Activated T-cell treated with anti-CD3 and anti-CD28 coated beads, Interleukin-2, amount 50 U/mL, for 4 hours (primary cell): ENCODE measurements around the gene LTB. TPM values are rescaled to one million over a fixed set of nuclear protein-coding genes. Genes with fewer than 3 reads are reported as not detected.
A peak's percentile ranks its signal among the peaks of the same experiment; 100 is the strongest.

Experiments used
- ATAC-seq, 2 donors: fragments of 200-7000 bp; cut with Tn5 transposase; one replicate each; pipeline ENCODE4 v1.10.0; 2021
- DNase-seq: peaks from one replicate; pipeline ENCODE4 v3.0.0-alpha.2; 2020
- H3K27me3 Mint-ChIP-seq: one replicate; pipeline ENCODE4 v1.8.0; 2021; ENCODE audit warnings: low read depth, mixed read lengths
- H3K36me3 Mint-ChIP-seq: one replicate; pipeline ENCODE4 v1.8.0; 2022; ENCODE audit warnings: mixed read lengths; ENCODE audit not compliant: insufficient read depth
- H3K4me1 Mint-ChIP-seq: one replicate; pipeline ENCODE4 v1.8.0; 2021; ENCODE audit warnings: low read depth, mixed read lengths
- H3K4me3 Mint-ChIP-seq: one replicate; pipeline ENCODE4 v1.8.0; 2021; ENCODE audit warnings: mild to moderate bottlenecking, moderate library complexity, mixed read lengths
- H3K9me3 Mint-ChIP-seq: one replicate; pipeline ENCODE4 v1.8.0; 2021; ENCODE audit warnings: mixed read lengths
- total RNA-seq, 3 donors: library from RNA; stranded (reverse); gene quantifications; one replicate each; pipeline ENCODE4 v1.2.1, GENCODE V29; 2021

The LTB gene
- total RNA-seq, 3 donors from 2014 or later, result 161 to 210 (median 186) TPM

DNA sequence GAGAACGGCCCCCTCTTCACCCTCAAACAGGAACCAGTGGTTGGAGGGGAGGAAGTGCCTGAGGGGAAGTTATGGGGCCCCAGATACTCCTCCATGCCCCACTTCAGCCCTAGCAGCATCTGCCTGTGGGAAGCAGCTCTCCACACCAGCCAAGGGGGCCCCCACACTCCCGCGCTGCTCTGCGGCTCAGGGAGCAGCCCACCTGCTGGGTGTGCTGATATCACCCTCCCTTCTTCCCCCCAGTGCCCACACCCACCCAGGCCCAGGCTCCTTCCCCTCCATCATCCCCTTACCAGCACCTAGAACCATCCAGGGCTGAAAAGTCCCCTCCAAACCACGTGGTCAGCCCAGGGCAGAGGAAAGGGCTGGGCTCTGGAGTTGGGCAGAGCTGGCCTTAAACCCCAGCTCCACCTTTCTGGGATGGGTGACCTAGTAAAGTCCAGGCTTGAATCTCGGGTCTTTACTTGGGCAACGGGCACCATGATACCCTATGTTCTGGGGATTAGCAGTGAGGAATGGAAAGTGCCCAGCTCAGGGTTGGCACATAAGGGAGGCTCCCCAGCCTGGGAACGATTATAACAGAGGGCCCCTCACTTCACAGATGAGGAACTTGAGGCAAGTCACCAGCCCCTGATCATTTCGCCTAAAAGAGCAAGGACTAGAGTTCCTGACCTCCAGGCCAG, 4.5 kb upstream of the LTB start:
- peaks cover 7% of the 10 kb centered on the region for H3K36me3 Mint-ChIP-seq
- peak overlapping the region; percentile 74 for H3K4me3 Mint-ChIP-seq
- H3K27me3 Mint-ChIP-seq, result no peaks in the 10 kb centered on the region
- H3K4me1 Mint-ChIP-seq, result peaks cover 76% of the 10 kb centered on the region
- peak in 1 of 2 donors; percentile 16 for ATAC-seq
- H3K9me3 Mint-ChIP-seq, result no peaks in the 10 kb centered on the region
- no peak for DNase-seq

DNA sequence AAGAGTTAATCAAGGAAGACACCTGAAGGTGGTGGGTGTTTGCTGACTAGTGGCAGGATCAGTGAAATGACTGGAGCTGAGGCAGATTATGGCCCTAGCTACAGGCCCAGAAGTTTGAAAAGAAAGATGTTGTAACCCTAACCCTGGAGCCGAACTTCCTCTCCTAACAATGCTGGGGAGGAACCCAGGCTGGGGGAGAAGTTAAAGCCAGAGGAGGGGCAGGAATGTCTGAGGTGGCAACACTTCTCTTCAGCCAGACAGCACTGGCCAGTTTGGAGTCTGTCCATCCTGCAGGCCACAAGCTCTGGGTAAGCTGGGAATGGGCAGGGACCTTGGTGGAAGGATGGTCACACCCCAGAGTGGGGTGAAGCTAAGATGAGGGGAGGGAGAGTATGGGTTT, 3.8 kb upstream of the LTB start, which contains the start of gene LST1:
Gene LST1 (plus strand): TSS at position 270 of the 400 bp plus-strand sequence. CDS start 1,023 bp downstream, outside the sequence.
- Mint-ChIP-seq H3K4me1 (peaks cover 76% of the 10 kb centered on the region), H3K9me3 (no peaks in the 10 kb centered on the region), H3K27me3 (no peaks in the 10 kb centered on the region), H3K36me3 (peaks cover 9% of the 10 kb centered on the region), H3K4me3 (peak within 1 kb of the TSS; percentile 74)
- DNase-seq (no peak), ATAC-seq (no peak)

GRCh38 chr6:31585491-31585890, 3.3 kb upstream of the LTB start:
- ATAC-seq (no peak), DNase-seq (no peak)
- peaks cover 77% of the 10 kb centered on the region for H3K4me1 Mint-ChIP-seq

DNA sequence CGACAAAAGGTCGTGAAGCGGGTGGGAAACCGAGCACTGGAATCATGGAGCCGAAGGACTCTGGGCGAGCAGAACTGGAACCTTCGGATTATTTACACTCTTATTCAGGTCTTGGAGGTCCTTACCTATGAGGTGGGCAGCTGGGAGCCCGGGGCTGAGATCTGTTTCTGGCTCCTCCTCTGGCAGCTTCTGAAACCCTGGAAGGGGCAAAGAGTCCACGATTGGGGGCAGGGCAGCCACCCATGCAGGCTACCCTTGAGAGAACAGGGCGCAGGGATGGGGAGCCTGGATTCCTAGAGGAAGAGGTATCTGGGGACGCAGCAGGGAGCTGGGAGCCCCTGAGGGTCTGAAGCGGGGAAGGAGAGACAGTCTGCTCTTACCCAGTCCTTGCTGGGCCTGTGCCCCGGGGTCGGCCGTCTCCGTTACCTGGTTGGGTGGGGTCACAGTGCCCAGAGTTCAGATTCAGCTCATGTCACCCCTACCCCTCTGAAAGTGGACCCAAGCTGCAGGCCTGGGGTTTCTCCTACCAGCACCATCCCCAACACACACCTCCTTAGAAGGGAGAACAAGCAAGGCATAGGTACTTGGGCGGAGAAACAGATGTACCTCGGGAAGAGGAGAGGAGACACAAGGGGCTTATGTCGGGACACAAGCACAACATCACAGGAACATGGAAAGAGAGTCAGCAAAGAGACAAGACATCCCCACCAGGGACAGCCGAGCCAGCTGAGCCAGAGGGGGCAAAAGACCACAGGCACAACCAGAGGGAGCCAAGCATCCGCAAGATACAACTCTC, 592 bp downstream of the LTB start:
- ATAC-seq (peak in 1 of 2 donors; percentile 1), DNase-seq (no peak)
- Mint-ChIP-seq H3K4me3 (peak overlapping the region; percentile 96), H3K27me3 (no peaks in the 10 kb centered on the region), H3K9me3 (no peaks in the 10 kb centered on the region), H3K4me1 (peaks cover 76% of the 10 kb centered on the region), H3K36me3 (peaks cover 30% of the 10 kb centered on the region)

More at GRCh38 chr6:31585491-31585890, 3.3 kb upstream of the LTB start:
- H3K27me3 Mint-ChIP-seq, result no peaks in the 10 kb centered on the region
- H3K4me3 Mint-ChIP-seq, result peak overlapping the region; percentile 47
- peaks cover 10% of the 10 kb centered on the region for H3K36me3 Mint-ChIP-seq
- no peaks in the 10 kb centered on the region for H3K9me3 Mint-ChIP-seq

DNA sequence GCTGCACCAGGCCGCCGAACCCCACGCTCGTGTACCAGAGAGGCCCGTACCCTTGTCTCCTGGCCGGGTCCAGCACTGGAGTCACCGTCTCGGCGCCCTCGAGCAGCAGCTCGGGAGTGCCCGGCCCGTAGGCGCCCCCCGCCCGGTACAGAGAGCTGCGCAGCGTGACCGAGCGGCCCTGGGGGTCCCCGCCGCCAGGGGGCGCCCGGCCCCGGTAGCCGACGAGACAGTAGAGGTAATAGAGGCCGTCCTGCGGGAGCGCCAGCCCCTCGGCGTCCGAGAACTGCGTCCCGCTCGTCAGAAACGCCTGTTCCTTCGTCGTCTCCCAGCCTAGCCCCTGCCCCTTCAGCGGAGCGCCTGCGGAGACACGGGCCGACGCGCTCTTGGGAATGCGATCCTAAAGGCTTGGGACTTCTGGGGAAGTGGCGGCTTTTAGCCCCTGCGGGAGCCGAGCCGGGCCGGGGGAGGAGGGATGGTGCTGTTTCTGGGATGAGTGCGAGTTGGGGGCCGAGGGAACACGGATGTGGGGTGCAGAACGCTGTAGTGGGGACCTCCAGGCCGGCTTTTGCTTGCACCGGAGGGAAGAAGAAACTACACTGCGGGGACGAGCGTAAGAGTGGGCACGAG, 1.3 kb downstream of the LTB start:
- peak; percentile 77 to 81 for ATAC-seq
- H3K27me3 Mint-ChIP-seq, result no peaks in the 10 kb centered on the region
- H3K4me1 Mint-ChIP-seq, result peaks cover 69% of the 10 kb centered on the region
- peaks cover 37% of the 10 kb centered on the region for H3K36me3 Mint-ChIP-seq
- H3K9me3 Mint-ChIP-seq, result no peaks in the 10 kb centered on the region
- peak; percentile 90 for DNase-seq
- peak overlapping the region; percentile 96 for H3K4me3 Mint-ChIP-seq

DNA sequence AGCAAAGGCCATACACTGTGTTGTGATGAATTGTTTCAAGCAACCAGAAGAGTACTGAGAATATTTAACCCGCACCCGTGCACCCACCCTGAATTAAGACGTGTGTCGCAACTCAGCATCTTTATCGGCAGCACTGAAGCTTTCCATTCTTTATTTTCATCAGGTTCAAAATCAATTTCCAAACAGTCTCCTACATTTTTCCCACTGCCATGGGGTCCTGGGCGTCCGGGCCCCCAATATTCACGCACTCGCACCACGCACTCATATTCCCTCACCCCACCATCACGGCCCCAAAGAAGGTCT, 1.8 kb downstream of the LTB start:
- Mint-ChIP-seq H3K27me3 (no peaks in the 10 kb centered on the region), H3K4me3 (peak overlapping the region; percentile 96), H3K9me3 (no peaks in the 10 kb centered on the region), H3K36me3 (peaks cover 42% of the 10 kb centered on the region), H3K4me1 (peaks cover 66% of the 10 kb centered on the region)
- ATAC-seq (no peak), DNase-seq (no peak)

GRCh38 chr6:31579546-31580437, 2.4 kb downstream of the LTB start:
- Mint-ChIP-seq H3K36me3 (peaks cover 43% of the 10 kb centered on the region), H3K4me1 (peaks cover 66% of the 10 kb centered on the region), H3K9me3 (no peaks in the 10 kb centered on the region), H3K27me3 (no peaks in the 10 kb centered on the region), H3K4me3 (peak overlapping the region; percentile 96)
- no peak for ATAC-seq
- DNase-seq, result no peak

GRCh38 chr6:31579119-31579505, 3.1 kb downstream of the LTB start:
- H3K9me3 Mint-ChIP-seq, result no peaks in the 10 kb centered on the region
- H3K27me3 Mint-ChIP-seq, result no peaks in the 10 kb centered on the region
- DNase-seq (no peak), ATAC-seq (no peak)
- peak overlapping the region; percentile 96 for H3K4me3 Mint-ChIP-seq
- H3K4me1 Mint-ChIP-seq, result peaks cover 66% of the 10 kb centered on the region
- H3K36me3 Mint-ChIP-seq, result peaks cover 46% of the 10 kb centered on the region

GRCh38 chr6:31578184-31579118, 3.8 kb downstream of the LTB start:
- no peak for DNase-seq
- Mint-ChIP-seq H3K4me1 (peaks cover 66% of the 10 kb centered on the region), H3K27me3 (no peaks in the 10 kb centered on the region)

GRCh38 chr6:31577579-31577966, 4.7 kb downstream of the LTB start:
- Mint-ChIP-seq H3K9me3 (no peaks in the 10 kb centered on the region), H3K4me1 (peaks cover 68% of the 10 kb centered on the region), H3K27me3 (no peaks in the 10 kb centered on the region), H3K36me3 (peaks cover 58% of the 10 kb centered on the region), H3K4me3 (peak overlapping the region; percentile 96)
- DNase-seq, result no peak
- ATAC-seq, result no peak

More at GRCh38 chr6:31578184-31579118, 3.8 kb downstream of the LTB start:
- no peak for ATAC-seq
- H3K9me3 Mint-ChIP-seq, result no peaks in the 10 kb centered on the region
- H3K4me3 Mint-ChIP-seq, result peak overlapping the region; percentile 96
- peaks cover 51% of the 10 kb centered on the region for H3K36me3 Mint-ChIP-seq

DNA sequence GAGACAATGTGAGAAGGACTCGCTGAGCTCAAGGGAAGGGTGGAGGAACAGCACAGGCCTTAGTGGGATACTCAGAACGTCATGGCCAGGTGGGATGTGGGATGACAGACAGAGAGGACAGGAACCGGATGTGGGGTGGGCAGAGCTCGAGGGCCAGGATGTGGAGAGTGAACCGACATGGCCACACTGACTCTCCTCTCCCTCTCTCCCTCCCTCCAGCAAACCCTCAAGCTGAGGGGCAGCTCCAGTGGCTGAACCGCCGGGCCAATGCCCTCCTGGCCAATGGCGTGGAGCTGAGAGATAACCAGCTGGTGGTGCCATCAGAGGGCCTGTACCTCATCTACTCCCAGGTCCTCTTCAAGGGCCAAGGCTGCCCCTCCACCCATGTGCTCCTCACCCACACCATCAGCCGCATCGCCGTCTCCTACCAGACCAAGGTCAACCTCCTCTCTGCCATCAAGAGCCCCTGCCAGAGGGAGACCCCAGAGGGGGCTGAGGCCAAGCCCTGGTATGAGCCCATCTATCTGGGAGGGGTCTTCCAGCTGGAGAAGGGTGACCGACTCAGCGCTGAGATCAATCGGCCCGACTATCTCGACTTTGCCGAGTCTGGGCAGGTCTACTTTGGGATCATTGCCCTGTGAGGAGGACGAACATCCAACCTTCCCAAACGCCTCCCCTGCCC, 5.2 kb downstream of the LTB start:
- Mint-ChIP-seq H3K9me3 (no peaks in the 10 kb centered on the region), H3K4me3 (peak overlapping the region; percentile 96), H3K27me3 (no peaks in the 10 kb centered on the region), H3K36me3 (peaks cover 60% of the 10 kb centered on the region), H3K4me1 (peaks cover 66% of the 10 kb centered on the region)
- no peak for DNase-seq
- no peak for ATAC-seq

- DNase-seq (no peak), ATAC-seq (no peak)
- Mint-ChIP-seq H3K4me1 (peaks cover 72% of the 10 kb centered on the region), H3K36me3 (peaks cover 57% of the 10 kb centered on the region), H3K27me3 (no peaks in the 10 kb centered on the region), H3K4me3 (peak overlapping the region; percentile 96), H3K9me3 (no peaks in the 10 kb centered on the region)
Measured at GRCh38 chr6:31575952-31576685, 6.1 kb downstream of the LTB start.
